HUES48 (cell line): ENCODE results near the gene OR10A2.
"Not testable (repeated sequence)": the region's sequence is repeated elsewhere in the genome, so short reads cannot be mapped to it uniquely, and the experiment has no call there.

Source experiments
- H3K27ac ChIP-seq: one replicate; pipeline ENCODE4 v1.7.0; 2013; ENCODE audit warnings: low read depth, low read length, inconsistent platforms
- H3K27me3 ChIP-seq: 2 replicates; pipeline ENCODE4 v1.6.1; 2013; ENCODE audit warnings: mild to moderate bottlenecking, low read length; ENCODE audit not compliant: control insufficient read depth, insufficient read depth
- H3K36me3 ChIP-seq: 2 replicates; pipeline ENCODE4 v1.6.1; 2013; ENCODE audit warnings: low read length; ENCODE audit not compliant: control insufficient read depth, insufficient read depth
- H3K4me1 ChIP-seq: 2 replicates; pipeline ENCODE4 v1.6.1; 2013; ENCODE audit warnings: mild to moderate bottlenecking, low read length; ENCODE audit not compliant: control insufficient read depth, insufficient read depth
- H3K4me3 ChIP-seq: 2 replicates; pipeline ENCODE4 v1.5.1; 2013; ENCODE audit warnings: mild to moderate bottlenecking, low read depth, low read length
- H3K9ac ChIP-seq: 2 replicates; pipeline ENCODE4 v1.6.1; 2013; ENCODE audit warnings: mild to moderate bottlenecking, low read depth, low read length, moderate library complexity
- H3K9me3 ChIP-seq: 2 replicates; pipeline ENCODE4 v1.6.1; 2013; ENCODE audit warnings: low read length; ENCODE audit not compliant: control insufficient read depth, insufficient read depth

The OR10A2 gene

DNA sequence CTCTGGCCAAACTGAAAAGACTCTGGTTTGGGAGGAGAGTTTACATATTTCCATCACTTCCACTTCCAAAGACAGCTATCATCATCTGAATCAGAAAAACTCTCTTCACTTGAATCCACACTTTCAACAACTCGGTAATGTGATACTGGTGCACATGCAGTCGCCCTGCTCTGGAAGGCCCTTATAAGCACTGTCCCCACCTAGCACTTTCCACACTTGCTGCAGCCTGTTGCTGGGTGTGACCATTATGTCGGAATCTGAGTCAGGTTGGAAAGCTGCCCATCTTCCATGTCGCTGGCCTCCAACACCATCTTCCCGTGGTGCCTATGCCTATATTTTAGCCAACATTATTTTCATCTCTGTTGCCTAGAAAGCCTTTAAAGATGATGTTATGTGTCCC is 18.5 kb upstream of the OR10A2 start:
- H3K4me1 ChIP-seq = peaks cover 19% of the 10 kb centered on the region
- H3K36me3 ChIP-seq = no peaks in the 10 kb centered on the region
- peak overlapping the region; percentile 59 for H3K27ac ChIP-seq
- H3K4me3 ChIP-seq = no peak overlapping the region
- peaks cover 1% of the 10 kb centered on the region; the same call in 1 of the 2 replicates for H3K9me3 ChIP-seq
- H3K27me3 ChIP-seq = no peaks in the 10 kb centered on the region
- 0 out of 2 replicates have a peak overlapping the region, but pooled peaks have one; percentile 0 for H3K9ac ChIP-seq

DNA sequence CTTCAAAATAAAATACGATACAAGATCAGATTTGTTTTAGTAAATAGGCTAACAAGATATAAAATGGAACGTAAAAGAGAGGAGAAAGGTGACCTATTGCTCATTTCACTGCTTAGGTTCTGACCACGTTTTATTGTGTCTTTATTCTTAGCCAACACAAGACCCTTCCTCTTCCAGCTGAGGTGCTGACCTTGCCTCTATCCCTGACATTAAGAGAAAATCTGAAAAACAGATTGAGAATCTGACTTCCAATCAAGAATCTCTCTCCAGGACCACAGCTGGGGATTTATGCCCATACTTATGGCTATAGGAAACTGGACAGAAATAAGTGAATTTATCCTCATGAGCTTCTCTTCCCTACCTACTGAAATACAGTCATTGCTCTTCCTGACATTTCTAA is 17.5 kb upstream of the OR10A2 start, which contains the start of gene OR10A5:
TSS of gene OR10A5 (plus strand) at position 301 of the 400 bp plus-strand sequence. CDS start at position 301, 0 bp downstream.
- no peak within 1 kb of the TSS for H3K27ac ChIP-seq
- H3K4me3 ChIP-seq = no peak within 1 kb of the TSS
- H3K4me1 ChIP-seq = peaks cover 19% of the 10 kb centered on the region
- H3K9me3 ChIP-seq = peaks cover 4% of the 10 kb centered on the region; the same call in 1 of the 2 replicates
- no peaks in the 10 kb centered on the region for H3K36me3 ChIP-seq
- no peaks in the 10 kb centered on the region for H3K27me3 ChIP-seq
- H3K9ac ChIP-seq = no peak within 1 kb of the TSS

DNA sequence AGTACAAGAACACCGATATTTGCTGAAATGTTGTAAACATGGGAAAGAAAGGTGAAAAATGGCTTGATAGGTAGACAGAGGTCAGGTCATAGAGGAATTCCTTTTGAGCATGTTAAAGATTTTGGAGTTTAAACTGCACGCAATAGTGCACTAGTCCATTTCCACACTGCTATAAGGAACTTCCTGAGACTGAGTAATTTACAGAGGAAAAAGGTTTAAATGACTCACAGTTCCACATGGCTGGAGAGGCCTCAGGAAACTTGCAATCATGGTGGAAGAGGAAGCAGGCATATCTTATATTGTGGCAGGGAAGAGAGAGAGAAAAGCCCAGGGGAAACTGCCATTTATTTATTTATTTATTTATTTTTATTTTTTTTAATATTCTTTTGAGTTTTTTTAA is 12.3 kb upstream of the OR10A2 start:
- Histone ChIP-seq H3K9ac (no peak overlapping the region), H3K27me3 (no peaks in the 10 kb centered on the region), H3K27ac (no peak overlapping the region), H3K36me3 (no peaks in the 10 kb centered on the region), H3K4me3 (no peak overlapping the region), H3K4me1 (peaks cover 8% of the 10 kb centered on the region), H3K9me3 (peaks cover 7% of the 10 kb centered on the region; the same call in 1 of the 2 replicates)

DNA sequence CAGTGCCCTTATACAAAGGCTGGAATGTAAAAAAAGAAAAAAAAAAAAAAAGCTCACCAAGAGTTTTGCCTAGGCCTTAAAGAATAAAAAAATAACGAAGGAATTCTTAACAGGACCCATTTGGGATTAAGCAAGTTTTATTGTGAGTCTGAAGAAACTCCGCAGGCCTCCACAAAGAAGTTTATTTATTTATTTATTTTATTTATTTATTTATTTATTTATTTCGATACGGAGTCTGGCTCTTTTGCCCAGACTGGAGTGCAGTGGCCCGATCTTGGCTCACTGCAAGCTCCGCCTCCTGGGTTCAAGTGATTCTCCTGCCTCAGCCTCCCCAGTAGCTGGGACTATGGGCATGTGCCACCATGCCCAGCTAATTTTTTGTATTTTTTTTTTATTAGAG is 8.1 kb upstream of the OR10A2 start:
- not testable (repeated sequence) for H3K4me3 ChIP-seq, H3K4me1 ChIP-seq, H3K36me3 ChIP-seq, H3K27ac ChIP-seq, H3K9me3 ChIP-seq, H3K27me3 ChIP-seq, H3K9ac ChIP-seq

DNA sequence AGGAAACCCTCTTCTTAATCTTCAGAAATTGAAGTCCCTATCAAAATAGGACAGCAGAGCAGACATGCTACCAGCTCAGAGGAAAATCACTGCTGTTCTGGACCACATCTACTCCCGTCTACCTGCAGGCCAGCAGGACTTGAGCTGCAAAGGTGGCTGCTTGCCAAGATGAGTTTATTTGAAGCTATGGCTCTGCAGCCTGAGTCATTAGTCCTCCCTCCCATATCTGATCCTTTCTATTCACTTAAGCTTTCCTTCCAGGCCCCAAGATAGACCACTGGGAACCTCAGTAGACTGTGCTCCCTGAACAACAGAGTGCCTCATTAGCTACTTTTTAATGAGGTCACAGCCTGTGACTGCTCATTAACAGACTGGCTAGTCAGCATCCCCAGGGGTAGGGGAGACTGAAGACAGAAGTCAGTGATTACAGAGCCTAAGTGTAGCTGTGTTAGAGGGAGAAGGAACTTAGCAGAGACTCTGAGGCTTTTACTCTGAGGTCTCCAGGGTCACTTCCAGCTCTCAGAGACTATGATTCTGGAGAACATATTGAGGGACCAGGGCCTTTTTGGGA is 6.8 kb upstream of the OR10A2 start:
- Histone ChIP-seq H3K27me3 (no peaks in the 10 kb centered on the region), H3K36me3 (no peaks in the 10 kb centered on the region), H3K9ac (no peak overlapping the region), H3K9me3 (peaks cover 3% of the 10 kb centered on the region; the same call in 1 of the 2 replicates), H3K27ac (no peak overlapping the region), H3K4me1 (no peaks in the 10 kb centered on the region), H3K4me3 (no peak overlapping the region)

DNA sequence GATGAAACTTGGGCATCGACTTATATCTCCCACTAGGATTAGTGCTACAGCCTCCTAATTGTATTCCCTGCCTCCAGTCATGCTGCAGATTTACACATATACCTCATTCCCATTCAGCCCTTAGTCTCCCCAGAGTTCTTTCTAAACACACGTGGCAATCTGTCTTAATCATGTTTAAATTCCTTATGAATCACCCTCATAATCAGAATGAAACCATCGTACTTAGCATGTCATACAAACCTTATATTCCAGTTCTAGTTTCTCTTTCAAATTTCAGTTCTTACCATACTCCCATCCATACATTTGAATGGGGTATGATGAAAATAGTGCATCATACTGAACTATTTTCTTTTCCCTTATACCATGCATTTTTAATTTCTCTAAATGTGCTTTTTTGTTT is 6.0 kb upstream of the OR10A2 start:
- Histone ChIP-seq H3K4me1 (no peaks in the 10 kb centered on the region), H3K9me3 (peaks cover 3% of the 10 kb centered on the region; the same call in 1 of the 2 replicates), H3K9ac (no peak overlapping the region), H3K4me3 (no peak overlapping the region), H3K27ac (no peak overlapping the region), H3K36me3 (no peaks in the 10 kb centered on the region), H3K27me3 (no peaks in the 10 kb centered on the region)

DNA sequence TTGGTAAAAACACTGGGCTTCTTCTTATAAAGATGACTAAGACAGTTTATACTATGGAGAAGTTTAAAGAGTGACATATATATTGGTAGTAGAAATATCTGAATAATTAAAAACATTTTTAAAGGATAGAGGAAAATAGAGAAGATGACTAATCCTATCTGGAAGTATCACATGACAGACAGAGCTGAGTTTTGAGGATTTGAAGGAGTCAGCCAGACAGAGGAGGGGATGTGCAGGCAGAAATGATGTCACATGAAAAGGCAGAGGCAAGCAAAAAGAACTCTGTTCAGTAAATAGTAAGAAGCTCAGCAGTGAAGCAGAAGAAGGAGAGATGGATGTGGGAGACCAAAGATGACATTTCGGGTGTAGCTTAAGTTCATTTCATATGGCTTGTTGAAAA is 1.6 kb downstream of the OR10A2 start:
- no peak overlapping the region for H3K4me3 ChIP-seq

DNA sequence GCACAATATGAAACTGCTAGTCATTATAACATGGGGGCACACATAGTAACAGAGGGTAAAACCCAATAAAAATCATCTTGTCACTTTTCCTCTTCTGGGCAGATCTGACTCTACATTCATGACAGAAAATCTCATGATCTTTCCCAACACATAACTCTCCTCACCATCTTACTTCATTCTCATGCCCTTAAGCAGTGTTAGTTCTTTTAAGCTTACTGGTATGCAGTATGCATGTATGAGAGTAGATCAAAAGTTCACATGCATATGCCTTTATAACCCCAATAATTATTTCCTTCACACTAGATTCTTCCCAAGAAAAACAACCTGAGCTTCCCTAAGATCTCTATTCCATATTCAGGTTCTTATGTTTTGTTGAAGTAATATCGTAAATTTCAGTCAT is 8.4 kb downstream of the OR10A2 start:
- H3K27me3 ChIP-seq = no peaks in the 10 kb centered on the region
- H3K9ac ChIP-seq = no peak overlapping the region
- no peaks in the 10 kb centered on the region for H3K9me3 ChIP-seq
- H3K27ac ChIP-seq = no peak overlapping the region
- H3K4me1 ChIP-seq = no peaks in the 10 kb centered on the region
- H3K4me3 ChIP-seq = no peak overlapping the region
- no peaks in the 10 kb centered on the region for H3K36me3 ChIP-seq

More for the DNA sequence above, 1.6 kb downstream of the OR10A2 start:
- no peak overlapping the region for H3K9ac ChIP-seq
- H3K36me3 ChIP-seq = no peaks in the 10 kb centered on the region
- no peaks in the 10 kb centered on the region for H3K27me3 ChIP-seq
- no peak overlapping the region for H3K27ac ChIP-seq
- no peaks in the 10 kb centered on the region for H3K9me3 ChIP-seq
- H3K4me1 ChIP-seq = no peaks in the 10 kb centered on the region

DNA sequence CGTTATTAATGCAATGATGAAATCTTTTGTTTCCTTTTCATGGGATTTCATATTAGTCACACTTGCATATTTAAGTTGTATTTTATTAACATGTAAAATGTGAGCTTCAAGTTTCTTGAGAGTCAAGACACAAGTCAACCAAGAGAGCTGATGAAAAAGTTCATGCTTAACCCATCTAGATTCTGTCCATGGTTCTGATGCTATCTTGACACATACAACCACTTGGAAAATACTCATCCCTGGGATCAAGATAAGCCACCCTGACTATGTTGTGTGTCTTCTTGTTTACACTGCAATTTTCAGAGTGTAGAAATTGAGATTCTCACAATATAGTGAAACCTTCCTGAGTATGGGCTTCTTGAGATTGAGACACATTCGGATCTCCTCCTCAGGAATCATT is 12.9 kb downstream of the OR10A2 start:
- H3K4me3 ChIP-seq = no peak overlapping the region

DNA sequence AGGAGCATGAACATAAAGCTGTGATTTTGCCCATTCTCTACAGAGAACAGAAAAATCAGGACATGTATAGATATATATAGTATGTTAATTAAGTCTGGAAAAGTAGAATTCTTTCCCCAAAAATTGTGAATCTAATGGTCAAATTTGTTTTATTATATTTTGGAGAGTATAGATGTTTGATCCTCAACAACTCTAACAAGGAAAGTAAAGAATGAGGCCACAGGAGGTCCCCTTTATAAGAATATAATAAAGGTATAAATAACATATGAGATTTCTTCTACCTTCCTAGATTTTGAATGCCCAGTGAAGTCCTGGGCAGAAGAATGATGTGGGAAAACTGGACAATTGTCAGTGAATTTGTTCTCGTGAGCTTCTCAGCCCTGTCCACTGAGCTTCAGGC is 13.5 kb downstream of the OR10A2 start, which contains the start of gene OR10A4:
TSS of gene OR10A4 (plus strand) at position 301 of the 400 bp plus-strand sequence. CDS start at position 324, 23 bp downstream.
- no peak within 1 kb of the TSS for H3K4me3 ChIP-seq
- no peaks in the 10 kb centered on the region; the same call in 1 of the 2 replicates for H3K9me3 ChIP-seq
- H3K36me3 ChIP-seq = no peaks in the 10 kb centered on the region
- H3K9ac ChIP-seq = no peak within 1 kb of the TSS
- H3K4me1 ChIP-seq = no peaks in the 10 kb centered on the region
- no peaks in the 10 kb centered on the region for H3K27me3 ChIP-seq
- H3K27ac ChIP-seq = no peak within 1 kb of the TSS

More for the DNA sequence above, 12.9 kb downstream of the OR10A2 start:
- Histone ChIP-seq H3K9me3 (no peaks in the 10 kb centered on the region; the same call in 1 of the 2 replicates), H3K27ac (no peak overlapping the region), H3K4me1 (no peaks in the 10 kb centered on the region), H3K27me3 (no peaks in the 10 kb centered on the region), H3K9ac (no peak overlapping the region), H3K36me3 (no peaks in the 10 kb centered on the region)

DNA sequence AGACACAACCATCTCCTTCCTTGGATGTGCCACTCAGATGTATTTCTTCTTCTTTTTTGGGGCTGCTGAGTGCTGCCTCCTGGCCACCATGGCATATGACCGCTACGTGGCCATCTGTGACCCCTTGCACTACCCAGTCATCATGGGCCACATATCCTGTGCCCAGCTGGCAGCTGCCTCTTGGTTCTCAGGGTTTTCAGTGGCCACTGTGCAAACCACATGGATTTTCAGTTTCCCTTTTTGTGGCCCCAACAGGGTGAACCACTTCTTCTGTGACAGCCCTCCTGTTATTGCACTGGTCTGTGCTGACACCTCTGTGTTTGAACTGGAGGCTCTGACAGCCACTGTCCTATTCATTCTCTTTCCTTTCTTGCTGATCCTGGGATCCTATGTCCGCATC is 14.1 kb downstream of the OR10A2 start:
- no peak overlapping the region for H3K27ac ChIP-seq
- H3K27me3 ChIP-seq = no peaks in the 10 kb centered on the region
- no peaks in the 10 kb centered on the region; the same call in 1 of the 2 replicates for H3K9me3 ChIP-seq
- no peak overlapping the region for H3K4me3 ChIP-seq
- H3K9ac ChIP-seq = no peak overlapping the region
- H3K36me3 ChIP-seq = no peaks in the 10 kb centered on the region
- no peaks in the 10 kb centered on the region for H3K4me1 ChIP-seq
